MG63 (cell line): Measurements from ENCODE around the gene FAM240B. TPM values are rescaled to one million over a fixed set of nuclear protein-coding genes. Genes with fewer than 3 reads are reported as not detected.

Source experiments
- DNase-seq: peaks from one replicate; pipeline ENCODE4 v3.0.0-alpha.2; 2020
- H3K27me3 ChIP-seq: fragments of 250-450 bp; sonication (Bioruptor Pico); 2 replicates; pipeline ENCODE4 v1.5.1; 2020; ENCODE audit warnings: mild to moderate bottlenecking, moderate library complexity
- H3K36me3 ChIP-seq: fragments of 250-450 bp; sonication (Bioruptor Pico); 2 replicates; pipeline ENCODE4 v1.5.1; 2020; ENCODE audit warnings: mild to moderate bottlenecking, moderate library complexity
- H3K4me3 ChIP-seq: fragments of 250-450 bp; sonication (Bioruptor Pico); 2 replicates; pipeline ENCODE4 v1.5.1; 2020; ENCODE audit warnings: mild to moderate bottlenecking, moderate library complexity
- H3K9me3 ChIP-seq: fragments of 250-450 bp; sonication (Bioruptor Pico); 2 replicates; pipeline ENCODE4 v1.5.1; 2020; ENCODE audit warnings: mild to moderate bottlenecking, moderate library complexity
- total RNA-seq: library from RNA; depleted of rRNA; stranded (reverse); fragments of >200 nt; shearing (Covaris generic); gene quantifications from 2 replicates; pipeline ENCODE4 v1.2.3, GENCODE V29; 2014; ENCODE audit warnings: low replicate concordance; rRNA removed

The FAM240B gene
- not detected in 2 replicates for total RNA-seq

- Histone ChIP-seq H3K9me3 (no peaks in the 10 kb centered on the region), H3K27me3 (no peaks in the 10 kb centered on the region), H3K36me3 (no peaks in the 10 kb centered on the region), H3K4me3 (no peak within 1 kb of the TSS)
- DNase-seq = no peak
Observed at GRCh38 chr9:38720083-38720745, at the start of gene FAM240B. Gene FAM240B, minus strand, starts transcription at chr9:38720133. Its CDS starts 16,134 bp downstream, at chr9:38703999.

- H3K36me3 ChIP-seq = no peaks in the 10 kb centered on the region
- no peak for DNase-seq
- no peaks in the 10 kb centered on the region for H3K9me3 ChIP-seq
- no peaks in the 10 kb centered on the region for H3K27me3 ChIP-seq
- H3K4me3 ChIP-seq = no peak overlapping the region
Observed at GRCh38 chr9:38768351-38768761, 48.4 kb upstream of the FAM240B start.

- H3K4me3 ChIP-seq = no peak overlapping the region
- no peaks in the 10 kb centered on the region for H3K9me3 ChIP-seq
- no peaks in the 10 kb centered on the region for H3K27me3 ChIP-seq
Observed at GRCh38 chr9:38765101-38765500, 45.2 kb upstream of the FAM240B start.

GRCh38 chr9:38761999-38762398, 42.1 kb upstream of the FAM240B start:
- Histone ChIP-seq H3K36me3 (no peaks in the 10 kb centered on the region), H3K9me3 (no peaks in the 10 kb centered on the region), H3K4me3 (no peak overlapping the region), H3K27me3 (no peaks in the 10 kb centered on the region)
- peak; percentile 68 for DNase-seq

More at GRCh38 chr9:38765101-38765500, 45.2 kb upstream of the FAM240B start:
- H3K36me3 ChIP-seq = no peaks in the 10 kb centered on the region
- DNase-seq = no peak

- H3K9me3 ChIP-seq = no peaks in the 10 kb centered on the region
- DNase-seq = no peak
- no peak overlapping the region for H3K4me3 ChIP-seq
- H3K36me3 ChIP-seq = no peaks in the 10 kb centered on the region
- no peaks in the 10 kb centered on the region for H3K27me3 ChIP-seq
Observed at GRCh38 chr9:38761339-38761738, 41.4 kb upstream of the FAM240B start.

DNA sequence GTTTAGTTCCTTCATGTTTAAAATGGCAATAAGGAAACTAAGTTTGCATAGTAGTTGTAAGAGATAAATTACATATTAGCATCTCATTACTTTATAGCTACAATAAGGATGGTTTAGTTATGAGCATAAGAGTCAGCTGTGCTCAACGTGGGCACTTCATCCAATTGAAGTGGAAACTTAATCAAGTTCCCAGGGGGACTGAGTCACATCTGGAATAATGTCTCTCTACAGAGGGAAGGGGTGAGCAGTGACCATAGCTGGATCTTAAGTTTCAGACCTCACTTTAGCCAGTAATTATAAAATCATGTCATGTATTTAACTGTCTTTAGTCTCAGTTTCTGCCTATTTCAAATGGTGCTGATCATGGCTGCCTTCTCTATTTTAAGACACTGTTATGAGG, 36.8 kb upstream of the FAM240B start:
- H3K27me3 ChIP-seq = no peaks in the 10 kb centered on the region
- no peak for DNase-seq
- H3K36me3 ChIP-seq = no peaks in the 10 kb centered on the region
- no peak overlapping the region for H3K4me3 ChIP-seq
- H3K9me3 ChIP-seq = no peaks in the 10 kb centered on the region

GRCh38 chr9:38747941-38748340, 28.0 kb upstream of the FAM240B start:
- no peak for DNase-seq
- Histone ChIP-seq H3K4me3 (no peak overlapping the region), H3K36me3 (no peaks in the 10 kb centered on the region), H3K9me3 (no peaks in the 10 kb centered on the region), H3K27me3 (no peaks in the 10 kb centered on the region; the same call in 1 of the 2 replicates)

GRCh38 chr9:38747067-38747466, 27.1 kb upstream of the FAM240B start:
- no peak overlapping the region for H3K4me3 ChIP-seq
- H3K27me3 ChIP-seq = no peaks in the 10 kb centered on the region; the same call in 1 of the 2 replicates
- H3K9me3 ChIP-seq = no peaks in the 10 kb centered on the region
- no peaks in the 10 kb centered on the region for H3K36me3 ChIP-seq
- no peak for DNase-seq

DNA sequence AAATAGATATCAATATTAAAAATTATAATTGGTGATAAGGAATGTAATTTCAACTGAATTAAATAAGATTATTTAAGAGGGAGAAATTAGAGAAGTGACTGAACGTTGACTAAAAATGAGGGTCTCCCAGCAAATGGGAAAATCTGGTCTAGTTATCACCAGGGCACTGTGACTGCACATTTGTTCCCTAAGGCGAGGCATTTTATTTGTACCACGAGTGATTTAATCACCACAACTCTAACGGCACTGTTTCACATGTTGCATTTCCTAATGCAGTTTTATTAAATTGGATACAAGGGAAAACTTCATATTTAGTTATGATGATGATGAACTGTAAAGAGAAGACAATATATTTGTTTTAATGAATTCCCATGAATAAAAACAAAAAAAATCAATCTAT, 26.4 kb upstream of the FAM240B start:
- no peak for DNase-seq
- no peaks in the 10 kb centered on the region; the same call in 1 of the 2 replicates for H3K27me3 ChIP-seq
- H3K36me3 ChIP-seq = no peaks in the 10 kb centered on the region
- no peak overlapping the region for H3K4me3 ChIP-seq
- H3K9me3 ChIP-seq = no peaks in the 10 kb centered on the region

- Histone ChIP-seq H3K36me3 (no peaks in the 10 kb centered on the region), H3K27me3 (no peaks in the 10 kb centered on the region; the same call in 1 of the 2 replicates), H3K4me3 (no peak overlapping the region), H3K9me3 (no peaks in the 10 kb centered on the region)
- no peak for DNase-seq
Observed at GRCh38 chr9:38744484-38744883, 24.6 kb upstream of the FAM240B start.

GRCh38 chr9:38737246-38737645, 17.3 kb upstream of the FAM240B start:
- Histone ChIP-seq H3K36me3 (no peaks in the 10 kb centered on the region), H3K27me3 (no peaks in the 10 kb centered on the region; the same call in 1 of the 2 replicates), H3K4me3 (no peak overlapping the region), H3K9me3 (no peaks in the 10 kb centered on the region)
- DNase-seq = no peak

DNA sequence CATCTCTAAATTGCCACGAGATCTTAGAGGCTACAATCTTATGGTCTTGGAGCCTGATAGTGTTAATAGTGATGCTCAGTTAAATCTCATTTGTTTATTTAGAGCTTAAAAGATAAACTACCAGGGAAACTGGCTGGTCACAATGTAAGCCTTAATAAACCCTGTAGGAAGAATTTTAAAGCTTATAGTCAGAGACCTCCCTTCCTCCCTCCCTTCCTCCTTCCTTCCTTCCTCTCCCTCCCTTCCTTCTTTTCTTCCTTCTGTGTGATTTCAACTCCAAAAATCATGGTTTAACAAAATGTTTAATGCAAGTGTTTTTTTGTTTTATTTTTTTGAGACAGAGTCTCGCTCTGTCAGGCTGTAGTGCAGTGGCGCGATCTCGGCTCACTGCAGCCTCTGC, 14.9 kb upstream of the FAM240B start:
- Histone ChIP-seq H3K4me3 (no peak overlapping the region), H3K36me3 (no peaks in the 10 kb centered on the region), H3K27me3 (no peaks in the 10 kb centered on the region), H3K9me3 (no peaks in the 10 kb centered on the region)
- DNase-seq = no peak

- Histone ChIP-seq H3K36me3 (no peaks in the 10 kb centered on the region), H3K27me3 (no peaks in the 10 kb centered on the region), H3K4me3 (no peak overlapping the region), H3K9me3 (no peaks in the 10 kb centered on the region)
- no peak for DNase-seq
Observed at GRCh38 chr9:38733503-38733902, 13.6 kb upstream of the FAM240B start.

GRCh38 chr9:38732885-38733284, 13.0 kb upstream of the FAM240B start:
- DNase-seq = no peak
- Histone ChIP-seq H3K27me3 (no peaks in the 10 kb centered on the region), H3K9me3 (no peaks in the 10 kb centered on the region), H3K4me3 (no peak overlapping the region), H3K36me3 (no peaks in the 10 kb centered on the region)

- peak; percentile 28 for DNase-seq
Observed at GRCh38 chr9:38727497-38728001, 7.6 kb upstream of the FAM240B start.

GRCh38 chr9:38724754-38725153, 4.8 kb upstream of the FAM240B start:
- H3K27me3 ChIP-seq = no peaks in the 10 kb centered on the region
- DNase-seq = no peak
- H3K9me3 ChIP-seq = no peaks in the 10 kb centered on the region
- H3K36me3 ChIP-seq = no peaks in the 10 kb centered on the region
- H3K4me3 ChIP-seq = no peak overlapping the region

More at GRCh38 chr9:38727497-38728001, 7.6 kb upstream of the FAM240B start:
- Histone ChIP-seq H3K27me3 (no peaks in the 10 kb centered on the region), H3K9me3 (no peaks in the 10 kb centered on the region), H3K36me3 (no peaks in the 10 kb centered on the region), H3K4me3 (no peak overlapping the region)

DNA sequence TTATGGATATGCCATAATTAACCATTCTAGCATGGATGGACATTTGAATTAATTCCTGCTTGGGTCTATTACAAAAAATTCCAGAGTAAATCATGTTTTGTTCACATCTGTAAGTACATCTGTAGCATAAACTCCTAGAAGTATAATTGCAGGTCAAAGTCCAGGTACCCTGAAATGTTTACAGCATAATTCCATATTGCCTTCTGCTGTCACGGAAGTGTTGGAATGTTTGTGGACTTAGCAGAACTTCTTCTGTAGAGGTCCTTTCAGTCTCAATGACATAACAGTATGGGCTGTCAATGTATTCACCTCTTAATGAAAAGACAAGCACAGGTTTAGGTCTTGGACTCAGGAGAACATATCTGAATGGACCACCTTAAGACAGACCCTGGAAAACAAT, 1.8 kb downstream of the FAM240B start:
- no peaks in the 10 kb centered on the region for H3K27me3 ChIP-seq
- no peaks in the 10 kb centered on the region for H3K36me3 ChIP-seq
- no peak for DNase-seq
- no peak overlapping the region for H3K4me3 ChIP-seq
- no peaks in the 10 kb centered on the region for H3K9me3 ChIP-seq

GRCh38 chr9:38715684-38716083, 4.2 kb downstream of the FAM240B start:
- H3K36me3 ChIP-seq = no peaks in the 10 kb centered on the region
- DNase-seq = no peak
- no peaks in the 10 kb centered on the region for H3K27me3 ChIP-seq
- no peak overlapping the region for H3K4me3 ChIP-seq
- H3K9me3 ChIP-seq = no peaks in the 10 kb centered on the region
